Measurements from ENCODE around the gene OSBPL10. TPM values are rescaled to one million over a fixed set of nuclear protein-coding genes. Genes with fewer than 3 reads are reported as not detected.

Gene OSBPL10
- total and polyA plus RNA-seq, 2 of the 4 experiments (the other 2 are of a cell fraction), result 9.5 to 10.1 TPM

DNA sequence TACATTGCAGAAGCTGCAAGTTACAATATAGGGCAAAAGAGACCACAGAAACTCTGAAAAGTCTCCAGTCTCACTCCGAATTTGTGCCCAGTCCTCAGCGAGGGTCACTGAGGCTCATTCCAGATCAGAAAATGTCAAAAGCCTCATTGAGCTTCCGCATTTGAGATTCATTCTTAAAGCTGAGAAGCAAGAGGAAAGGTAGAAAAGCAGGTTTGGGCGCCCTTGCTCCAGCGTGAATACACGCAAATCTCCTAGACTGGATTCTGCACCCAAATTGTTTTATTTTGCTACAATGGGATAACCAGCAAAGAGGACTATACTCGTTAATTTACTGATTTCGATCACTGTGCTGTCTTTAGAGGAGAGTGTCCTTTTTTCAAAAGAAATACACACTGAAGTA is 236.1 kb downstream of the OSBPL10 start:
- no TSS peak for BruUV-seq (replicated peaks)
- no peak overlapping the region for H4K8ac ChIP-seq (ENCODE audit: low read depth in 2 of 2, low read length in 2 of 2)
- H4K20me1 ChIP-seq (ENCODE audit: insufficient read depth, low read length), result no peaks in the 10 kb centered on the region
- H3K9me3 ChIP-seq (ENCODE audit: control insufficient read depth, insufficient read depth, low read length), result no peaks in the 10 kb centered on the region
- H4K5ac ChIP-seq (ENCODE audit: low read depth, low read length), result no peak overlapping the region
- no peak for TF ChIP-seq RCOR1 (IDR thresholded peaks at IDR 0.05; ENCODE audit: insufficient replicate concordance, low read length)
- TF ChIP-seq MXI1 (IDR thresholded peaks at IDR 0.05; ENCODE audit: borderline replicate concordance, low read depth, low read length), result no peak
- no peak for TF ChIP-seq SMC3 (IDR thresholded peaks at IDR 0.05; ENCODE audit: low read depth, low read length)
- no peak for TF ChIP-seq RAD21 (IDR thresholded peaks at IDR 0.05; ENCODE audit: low read length)
- no peak for TF ChIP-seq CHD1 (IDR thresholded peaks at IDR 0.05; ENCODE audit: low read depth, low read length)
- TF ChIP-seq, protein P1, sequence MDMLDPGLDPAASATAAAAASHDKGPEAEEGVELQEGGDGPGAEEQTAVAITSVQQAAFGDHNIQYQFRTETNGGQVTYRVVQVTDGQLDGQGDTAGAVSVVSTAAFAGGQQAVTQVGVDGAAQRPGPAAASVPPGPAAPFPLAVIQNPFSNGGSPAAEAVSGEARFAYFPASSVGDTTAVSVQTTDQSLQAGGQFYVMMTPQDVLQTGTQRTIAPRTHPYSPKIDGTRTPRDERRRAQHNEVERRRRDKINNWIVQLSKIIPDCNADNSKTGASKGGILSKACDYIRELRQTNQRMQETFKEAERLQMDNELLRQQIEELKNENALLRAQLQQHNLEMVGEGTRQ (IDR thresholded peaks at IDR 0.05; ENCODE audit: low read depth, low read length), result no peak
- TF ChIP-seq RFX5 (IDR thresholded peaks at IDR 0.05; ENCODE audit: low read depth, low read length), result no peak
- TF ChIP-seq, protein P2, sequence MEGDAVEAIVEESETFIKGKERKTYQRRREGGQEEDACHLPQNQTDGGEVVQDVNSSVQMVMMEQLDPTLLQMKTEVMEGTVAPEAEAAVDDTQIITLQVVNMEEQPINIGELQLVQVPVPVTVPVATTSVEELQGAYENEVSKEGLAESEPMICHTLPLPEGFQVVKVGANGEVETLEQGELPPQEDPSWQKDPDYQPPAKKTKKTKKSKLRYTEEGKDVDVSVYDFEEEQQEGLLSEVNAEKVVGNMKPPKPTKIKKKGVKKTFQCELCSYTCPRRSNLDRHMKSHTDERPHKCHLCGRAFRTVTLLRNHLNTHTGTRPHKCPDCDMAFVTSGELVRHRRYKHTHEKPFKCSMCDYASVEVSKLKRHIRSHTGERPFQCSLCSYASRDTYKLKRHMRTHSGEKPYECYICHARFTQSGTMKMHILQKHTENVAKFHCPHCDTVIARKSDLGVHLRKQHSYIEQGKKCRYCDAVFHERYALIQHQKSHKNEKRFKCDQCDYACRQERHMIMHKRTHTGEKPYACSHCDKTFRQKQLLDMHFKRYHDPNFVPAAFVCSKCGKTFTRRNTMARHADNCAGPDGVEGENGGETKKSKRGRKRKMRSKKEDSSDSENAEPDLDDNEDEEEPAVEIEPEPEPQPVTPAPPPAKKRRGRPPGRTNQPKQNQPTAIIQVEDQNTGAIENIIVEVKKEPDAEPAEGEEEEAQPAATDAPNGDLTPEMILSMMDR (conservative IDR thresholded peaks at IDR 0.05; ENCODE audit: low read depth, low read length), result no peak
- no peak for TF ChIP-seq CEBPB (IDR thresholded peaks at IDR 0.05; ENCODE audit: low read depth, low read length)
- H4K91ac ChIP-seq (ENCODE audit: insufficient read depth, low read depth, low read length), result no peak overlapping the region
- H3K4me1 ChIP-seq (ENCODE audit: control insufficient read depth, insufficient read depth, low read length), result no peaks in the 10 kb centered on the region
- no peak overlapping the region for H2BK15ac ChIP-seq (ENCODE audit: low read depth, low read length)
- no peak overlapping the region for H3K27ac ChIP-seq (ENCODE audit: insufficient read depth, low read length)
- no peak overlapping the region for H3K4ac ChIP-seq (ENCODE audit: low read depth, low read length)
- POLR2A ChIA-PET (ENCODE audit: unreplicated experiment), result no interaction called here
- no peak overlapping the region for H3K14ac ChIP-seq (replicated peaks; ENCODE audit: low read depth, low read length)
- CTCF ChIA-PET, result no interaction called here
- no peaks in the 10 kb centered on the region for H3K27me3 ChIP-seq (ENCODE audit: control insufficient read depth, insufficient read depth, low read length)
- no peak for ATAC-seq (ENCODE audit: low read depth)
- H3K9ac ChIP-seq (ENCODE audit: low read depth, low read length), result no peak overlapping the region
- no peak overlapping the region for H2AFZ ChIP-seq (replicated peaks; ENCODE audit: low read length, poor library complexity)
- no peak overlapping the region for H3K4me3 ChIP-seq (ENCODE audit: insufficient read depth, low read depth, low read length)
- H2BK20ac ChIP-seq (ENCODE audit: low read depth, low read length), result no peak overlapping the region
- H2AK5ac ChIP-seq (ENCODE audit: low read depth, low read length), result no peak overlapping the region
- dilution Hi-C loops (cut with HindIII; ENCODE audit: low sequenced_read_pairs, unreplicated experiment) (no loop called here), intact Hi-C loops (cut with micrococcal nuclease) (no loop called here), in situ Hi-C loops (cut with MboI; ENCODE audit: low sequenced_read_pairs) (no loop called here)
- DNase-seq, result no peak
- H2AK9ac ChIP-seq (replicated peaks; ENCODE audit: low read depth, low read length, poor library complexity), result no peak overlapping the region
- no peak overlapping the region for H2BK5ac ChIP-seq (ENCODE audit: low read depth, low read length, poor library complexity, severe bottlenecking)
- H3K56ac ChIP-seq (ENCODE audit: extremely low read depth, insufficient read depth, low read length), result no peak overlapping the region
- no CpG with 5 or more reads among the region's 8 CpGs for WGBS, 2 experiments (ENCODE audit: extremely low coverage in 2 of 2, insufficient read length in 1 of 2)
- H3K9me1 ChIP-seq (ENCODE audit: insufficient read depth, low read length), result no peaks in the 10 kb centered on the region
- H3K4me2 ChIP-seq (ENCODE audit: low read depth, low read length), result no peak overlapping the region
- H3K18ac ChIP-seq (ENCODE audit: low read depth, low read length), result no peak overlapping the region
- H3K23ac ChIP-seq (ENCODE audit: low read depth, low read length), result no peak overlapping the region
- H2BK120ac ChIP-seq (ENCODE audit: low read depth, low read length), result no peak overlapping the region
- no peaks in the 10 kb centered on the region for H3K79me1 ChIP-seq (ENCODE audit: low read depth in 1 of 2, low read length in 2 of 2)
- H3K36me3 ChIP-seq (ENCODE audit: control insufficient read depth, insufficient read depth, low read length), result no peaks in the 10 kb centered on the region
